Nephron (organoid): Measurements from ENCODE around the gene MYBPHL.

Experiments
- H3K27ac Mint-ChIP-seq, 3 experiments: 2 replicates each; pipeline ENCODE4 v1.8.0; 2020; ENCODE audit warnings: mixed read lengths in 3 of 3, mild to moderate bottlenecking in 2 of 3, moderate library complexity in 1 of 3
- H3K27me3 Mint-ChIP-seq: 2 replicates; pipeline ENCODE4 v1.8.0; 2021; ENCODE audit warnings: low read depth, mild to moderate bottlenecking, moderate library complexity, mixed read lengths
- H3K36me3 Mint-ChIP-seq: 2 replicates; pipeline ENCODE4 v1.8.0; 2020; ENCODE audit warnings: low read depth, mixed read lengths
- H3K4me1 Mint-ChIP-seq: 2 replicates; pipeline ENCODE4 v1.8.0; 2020; ENCODE audit warnings: mixed read lengths
- H3K4me3 Mint-ChIP-seq, 3 experiments: 2 replicates each; pipeline ENCODE4 v1.8.0; 2020; ENCODE audit warnings: mild to moderate bottlenecking in 3 of 3, mixed read lengths in 3 of 3, moderate library complexity in 2 of 3
- H3K9me3 Mint-ChIP-seq: 2 replicates; pipeline ENCODE4 v1.8.0; 2020; ENCODE audit warnings: mixed read lengths
- CTCF ChIP-seq, 3 experiments: fragments of 200-600 bp; sonication (generic); IDR thresholded peaks; one replicate each; pipeline ENCODE4 v1.5.0; 2021; ENCODE audit warnings: antibody characterized with exemption in 3 of 3; ENCODE audit not compliant: unreplicated experiment in 3 of 3

Gene MYBPHL

DNA sequence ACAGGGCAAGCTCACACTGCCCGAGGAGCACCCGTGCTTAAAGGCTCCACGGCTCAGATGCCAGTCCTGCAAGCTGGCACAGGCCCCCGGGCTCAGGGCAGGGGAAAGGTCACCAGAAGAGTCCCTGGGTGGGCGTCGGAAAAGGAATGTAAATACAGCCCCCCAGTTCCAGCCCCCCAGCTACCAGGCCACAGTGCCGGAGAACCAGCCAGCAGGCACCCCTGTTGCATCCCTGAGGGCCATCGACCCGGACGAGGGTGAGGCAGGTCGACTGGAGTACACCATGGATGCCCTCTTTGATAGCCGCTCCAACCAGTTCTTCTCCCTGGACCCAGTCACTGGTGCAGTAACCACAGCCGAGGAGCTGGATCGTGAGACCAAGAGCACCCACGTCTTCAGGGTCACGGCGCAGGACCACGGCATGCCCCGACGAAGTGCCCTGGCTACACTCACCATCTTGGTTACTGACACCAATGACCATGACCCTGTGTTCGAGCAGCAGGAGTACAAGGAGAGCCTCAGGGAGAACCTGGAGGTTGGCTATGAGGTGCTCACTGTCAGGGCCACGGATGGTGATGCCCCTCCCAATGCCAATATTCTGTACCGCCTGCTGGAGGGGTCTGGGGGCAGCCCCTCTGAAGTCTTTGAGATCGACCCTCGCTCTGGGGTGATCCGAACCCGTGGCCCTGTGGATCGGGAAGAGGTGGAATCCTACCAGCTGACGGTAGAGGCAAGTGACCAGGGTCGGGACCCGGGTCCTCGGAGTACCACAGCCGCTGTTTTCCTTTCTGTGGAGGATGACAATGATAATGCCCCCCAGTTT is 56.1 kb downstream of the MYBPHL start:
- Mint-ChIP-seq H3K9me3 (no peaks in the 10 kb centered on the region), H3K4me1 (peaks cover 34% of the 10 kb centered on the region), H3K27me3 (peaks cover 23% of the 10 kb centered on the region), H3K4me3 (peak overlapping the region; percentile 74 to 76 (median 75)), H3K27ac (no peak overlapping the region), H3K36me3 (peaks cover 13% of the 10 kb centered on the region)
- TF ChIP-seq CTCF (IDR thresholded peaks at IDR 0.05; ENCODE audit: unreplicated experiment in 3 of 3) = no peak

DNA sequence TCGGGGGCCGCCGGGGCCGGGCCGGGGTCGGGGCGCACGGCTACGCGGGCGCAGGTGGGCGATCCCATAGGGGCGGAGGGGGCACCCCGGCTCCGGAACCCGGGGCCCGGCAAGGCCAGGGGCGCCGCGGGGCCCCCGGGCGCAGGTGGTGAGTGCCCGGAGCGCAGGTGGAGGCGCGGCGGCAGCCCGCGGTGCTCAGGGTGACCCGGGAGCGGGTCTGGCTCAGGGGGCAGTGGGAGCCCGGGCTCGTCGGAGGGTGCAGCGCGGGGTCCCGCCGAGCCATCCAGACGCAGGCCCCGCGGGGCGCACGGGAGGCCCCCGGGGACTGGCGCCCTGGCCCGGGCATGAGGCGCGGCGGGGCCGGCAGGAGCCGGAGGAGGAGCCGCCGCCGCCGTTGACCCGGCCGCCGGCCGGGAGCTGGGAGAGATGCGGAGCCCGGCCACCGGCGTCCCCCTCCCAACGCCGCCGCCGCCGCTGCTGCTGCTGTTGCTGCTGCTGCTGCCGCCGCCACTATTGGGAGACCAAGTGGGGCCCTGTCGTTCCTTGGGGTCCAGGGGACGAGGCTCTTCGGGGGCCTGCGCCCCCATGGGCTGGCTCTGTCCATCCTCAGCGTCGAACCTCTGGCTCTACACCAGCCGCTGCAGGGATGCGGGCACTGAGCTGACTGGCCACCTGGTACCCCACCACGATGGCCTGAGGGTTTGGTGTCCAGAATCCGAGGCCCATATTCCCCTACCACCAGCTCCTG is 57.0 kb downstream of the MYBPHL start:
- Mint-ChIP-seq H3K4me1 (peaks cover 28% of the 10 kb centered on the region), H3K9me3 (no peaks in the 10 kb centered on the region), H3K27ac (no peak overlapping the region), H3K27me3 (peaks cover 23% of the 10 kb centered on the region), H3K36me3 (peaks cover 13% of the 10 kb centered on the region), H3K4me3 (peak overlapping the region; percentile 74 to 76 (median 75))
- no peak for TF ChIP-seq CTCF (IDR thresholded peaks at IDR 0.05; ENCODE audit: unreplicated experiment in 3 of 3)

DNA sequence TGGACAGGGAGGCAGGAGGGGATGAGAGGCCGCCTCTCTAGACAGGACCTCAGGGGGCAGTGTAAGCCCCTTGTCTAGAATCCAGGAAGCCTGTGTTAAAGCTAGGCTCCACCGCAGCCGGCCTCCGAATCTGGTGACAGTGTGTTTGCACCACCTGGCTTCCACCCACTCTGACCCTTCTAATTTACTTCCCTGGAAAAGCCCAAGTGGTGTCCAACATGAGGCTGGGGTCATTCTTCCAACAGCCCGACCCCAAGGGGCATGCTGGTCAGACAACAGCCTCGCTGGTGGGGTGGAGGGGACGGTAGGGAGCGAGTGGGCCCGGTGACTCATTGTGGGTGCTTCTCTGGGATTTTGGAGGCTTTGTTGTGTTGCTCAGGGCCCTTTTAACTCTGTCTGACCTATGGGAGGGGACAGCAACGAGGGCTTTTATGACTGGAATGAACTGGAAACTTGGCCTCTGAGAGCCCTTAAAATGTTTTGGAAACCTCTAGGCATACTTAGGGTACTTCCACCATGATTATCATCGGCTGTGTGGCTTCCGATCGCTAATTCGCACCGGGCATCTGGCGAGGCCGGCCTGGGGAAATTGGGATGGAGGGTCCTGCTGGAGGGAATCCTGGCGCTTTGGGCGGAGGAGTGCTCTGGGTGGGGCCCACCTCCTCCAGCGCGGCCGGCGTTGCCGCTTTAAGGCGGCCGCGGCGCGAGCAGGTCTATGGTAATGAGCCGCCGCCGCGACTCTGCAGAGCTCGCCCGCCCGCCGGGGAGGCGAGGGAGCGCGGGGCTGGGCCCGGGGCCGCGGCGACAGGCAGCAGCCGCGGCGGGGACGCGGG is 57.8 kb downstream of the MYBPHL start, which contains the start of gene CELSR2:
TSS of gene CELSR2 (plus strand) at position 743 of the 833 bp plus-strand sequence. CDS start 541 bp downstream, outside the sequence.
- H3K27ac Mint-ChIP-seq = peak within 1 kb of the TSS in 1 of 3 experiments; percentile 80
- H3K27me3 Mint-ChIP-seq = peaks cover 23% of the 10 kb centered on the region
- H3K4me1 Mint-ChIP-seq = peaks cover 32% of the 10 kb centered on the region
- H3K9me3 Mint-ChIP-seq = no peaks in the 10 kb centered on the region
- TF ChIP-seq CTCF (IDR thresholded peaks at IDR 0.05; ENCODE audit: unreplicated experiment in 3 of 3) = no peak
- peak within 1 kb of the TSS; percentile 75 to 79 (median 78) for H3K4me3 Mint-ChIP-seq
- peaks cover 13% of the 10 kb centered on the region for H3K36me3 Mint-ChIP-seq

DNA sequence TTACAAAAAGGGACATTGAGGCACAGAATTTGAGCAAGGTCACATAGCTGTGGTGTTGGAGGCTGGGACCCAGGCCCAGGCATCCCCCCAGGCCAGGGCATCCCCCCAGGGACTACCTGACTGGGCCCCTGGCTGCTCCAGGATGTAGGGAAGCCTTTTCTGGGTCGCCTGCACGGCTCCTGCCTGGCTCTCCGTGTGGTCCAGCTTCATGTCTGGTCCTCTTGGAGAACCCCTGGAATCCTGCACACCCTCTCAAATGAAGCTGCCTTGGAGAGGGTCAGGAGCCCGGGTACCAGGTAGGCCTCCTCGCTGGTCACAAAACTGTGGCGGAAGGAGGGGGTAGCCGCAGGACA is 58.4 kb downstream of the MYBPHL start:
- peaks cover 27% of the 10 kb centered on the region for H3K4me1 Mint-ChIP-seq
- TF ChIP-seq CTCF (IDR thresholded peaks at IDR 0.05; ENCODE audit: unreplicated experiment in 3 of 3) = no peak
- H3K9me3 Mint-ChIP-seq = no peaks in the 10 kb centered on the region
- no peak overlapping the region for H3K27ac Mint-ChIP-seq
- H3K4me3 Mint-ChIP-seq = peak overlapping the region in 2 of 3 experiments; percentile 32 to 75
- H3K27me3 Mint-ChIP-seq = peaks cover 23% of the 10 kb centered on the region
- H3K36me3 Mint-ChIP-seq = peaks cover 13% of the 10 kb centered on the region

DNA sequence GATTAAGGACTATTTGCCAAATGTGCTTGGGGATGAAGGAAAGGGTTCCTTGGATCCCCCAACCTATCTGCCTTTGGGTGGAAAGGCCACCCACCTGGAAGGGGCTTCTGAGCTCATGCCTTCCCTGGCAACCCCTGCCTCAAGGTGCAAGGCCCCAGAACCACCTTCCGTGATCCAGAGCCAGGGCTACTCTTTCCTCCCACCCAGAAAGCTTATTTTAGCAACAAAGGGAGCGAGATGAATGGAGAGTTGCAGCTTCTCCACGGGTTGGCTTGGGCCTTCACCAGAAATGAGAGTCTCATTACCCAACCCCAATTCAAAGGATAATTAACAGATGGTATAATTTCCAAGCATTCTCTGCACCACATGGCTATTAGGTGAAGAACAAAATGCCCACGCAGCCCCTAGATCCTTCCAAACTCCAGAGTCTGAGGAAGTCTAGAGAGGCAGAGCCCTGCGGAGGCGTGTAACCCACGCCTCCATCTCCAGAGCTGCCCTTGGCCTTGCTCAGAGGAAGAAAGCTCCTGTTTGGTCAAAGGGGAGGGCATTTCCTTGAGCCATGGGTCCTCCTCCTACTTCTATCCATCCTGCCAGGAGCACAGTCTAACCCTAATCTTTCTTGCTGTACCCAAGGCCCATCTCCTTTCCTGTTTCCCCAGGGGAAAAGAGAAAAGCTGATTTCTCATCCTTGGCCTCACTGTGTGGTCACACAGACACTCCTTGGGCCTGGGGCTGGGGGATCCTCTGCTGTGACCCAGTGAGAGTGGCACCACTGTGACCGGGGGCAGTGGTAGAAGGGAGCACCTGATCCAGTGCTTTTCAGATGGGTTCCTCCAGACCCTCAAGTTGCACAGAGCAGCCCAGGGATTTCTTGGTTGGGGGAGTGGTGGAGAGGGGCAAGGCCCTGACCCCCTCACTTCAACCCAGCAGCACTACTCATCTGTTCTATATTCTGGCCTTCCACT is 59.1 kb downstream of the MYBPHL start:
- no peak overlapping the region for H3K27ac Mint-ChIP-seq
- peaks cover 13% of the 10 kb centered on the region for H3K36me3 Mint-ChIP-seq
- H3K27me3 Mint-ChIP-seq = peaks cover 31% of the 10 kb centered on the region
- H3K4me3 Mint-ChIP-seq = peak overlapping the region in 2 of 3 experiments; percentile 41 to 58
- peaks cover 25% of the 10 kb centered on the region for H3K4me1 Mint-ChIP-seq
- H3K9me3 Mint-ChIP-seq = no peaks in the 10 kb centered on the region
- TF ChIP-seq CTCF (IDR thresholded peaks at IDR 0.05; ENCODE audit: unreplicated experiment in 3 of 3) = no peak
